ENCODE measurements around the gene TJP3.

- TF ChIP-seq CTCF (IDR thresholded peaks at IDR 0.05): no peak
- TF ChIP-seq POLR2AphosphoS5 (IDR thresholded peaks at IDR 0.05): no peak
Measured at GRCh38 chr19:3782903-3783302, 74.7 kb downstream of the TJP3 start.

Data from esophagus muscularis mucosa (tissue), 3 donors.